HepG2 (cell line): ENCODE results near the gene ZNF428. TPM values are rescaled to one million over a fixed set of nuclear protein-coding genes. Genes with fewer than 3 reads are reported as not detected.

Experiments
- ELF1 ChIP-seq: sonication (generic); formaldehyde crosslinking; IDR thresholded peaks from 2 replicates; pipeline ENCODE4 v1.4.0; 2020; ENCODE audit warnings: missing genetic modification reagents
- FOXA1 ChIP-seq, 2 experiments: fragments of 450-650 bp in 1 of 2; sonication (generic) in 1 of 2; formaldehyde crosslinking in 1 of 2; IDR thresholded peaks; 2 replicates each; pipeline versions ENCODE4 v1.4.0 to v1.6.1; 2016 to 2020; ENCODE audit warnings: missing genetic modification reagents in 1 of 2
- KAT2B ChIP-seq: fragments of 150-350 bp; IDR thresholded peaks from 2 replicates; pipeline ENCODE4 v1.6.1; 2014; ENCODE audit warnings: low read depth, low read length, borderline replicate concordance
- NFKB2 ChIP-seq: sonication (generic); formaldehyde crosslinking; IDR thresholded peaks from 2 replicates; pipeline ENCODE4 v1.4.0; 2020; ENCODE audit warnings: missing genetic modification reagents, borderline replicate concordance
- RXRB ChIP-seq: IDR thresholded peaks from 2 replicates; pipeline ENCODE4 v1.6.1; 2016; ENCODE audit warnings: borderline replicate concordance, missing genetic modification reagents, missing compliant biosample characterization
- SMAD9 ChIP-seq: sonication (generic); formaldehyde crosslinking; IDR thresholded peaks from 2 replicates; pipeline ENCODE4 v1.5.1; 2020; ENCODE audit warnings: mild to moderate bottlenecking, missing genetic modification reagents
- ZNF292 ChIP-seq: sonication (generic); formaldehyde crosslinking; IDR thresholded peaks from 2 replicates; pipeline ENCODE4 v1.8.1; 2022; ENCODE audit warnings: mild to moderate bottlenecking, low read depth, missing genetic modification reagents, borderline replicate concordance
- ZNF605 ChIP-seq: sonication (generic); formaldehyde crosslinking; IDR thresholded peaks from 2 replicates; pipeline ENCODE4 v1.8.0; 2022; ENCODE audit warnings: mild to moderate bottlenecking, missing genetic modification reagents
- ZNF788 ChIP-seq: sonication (generic); formaldehyde crosslinking; IDR thresholded peaks from 2 replicates; pipeline ENCODE4 v1.5.0; 2020; ENCODE audit warnings: mild to moderate bottlenecking, missing genetic modification reagents, borderline replicate concordance
- polyA plus RNA-seq, 8 experiments: library from polyadenylated mRNA; depleted of rRNA in 3 of 8; stranded (reverse) in 7 of 8; unstranded in 1 of 8; fragments of >200 nt; fragmentation: Illumina TruSeq in 4 of 8; extraction: Trizol in 4 of 8; gene quantifications; 2 replicates each; pipeline versions ENCODE4 v1.2.1 to v1.2.3, GENCODE V29; 2011 to 2016; ENCODE audit warnings: low read depth in 4 of 8, missing spikeins in 1 of 8, mixed read lengths in 1 of 8; ENCODE audit not compliant: insufficient read depth in 1 of 8
- total RNA-seq, 5 experiments: library from RNA; depleted of rRNA; stranded (reverse); fragments of >200 nt; fragmentation: Illumina TruSeq; extraction: Trizol; gene quantifications; 2 replicates each; pipeline ENCODE4 v1.2.3, GENCODE V29; 2016; ENCODE audit warnings: low read depth in 1 of 5
- TF ChIP-seq, protein P1 (sequence below): sonication (generic); formaldehyde crosslinking; IDR thresholded peaks from 2 replicates; pipeline ENCODE4 v1.4.0; 2020; ENCODE audit warnings: missing genetic modification reagents
- TF ChIP-seq, protein P2 (sequence below): sonication (generic); formaldehyde crosslinking; IDR thresholded peaks from 2 replicates; pipeline ENCODE4 v1.4.0; 2020; ENCODE audit warnings: missing genetic modification reagents
- TF ChIP-seq, protein P3 (sequence below): IDR thresholded peaks from 2 replicates; pipeline ENCODE4 v1.6.1; 2016; ENCODE audit warnings: missing biosample characterization, missing genetic modification reagents, low read depth
- TF ChIP-seq, protein P4 (sequence below): sonication (generic); formaldehyde crosslinking; IDR thresholded peaks from 2 replicates; pipeline ENCODE4 v1.4.0; 2020; ENCODE audit warnings: missing genetic modification reagents, borderline replicate concordance
- TF ChIP-seq, protein P5 (sequence below): sonication (generic); formaldehyde crosslinking; IDR thresholded peaks from 2 replicates; pipeline ENCODE4 v1.4.0; 2020; ENCODE audit warnings: mild to moderate bottlenecking, missing genetic modification reagents, borderline replicate concordance
- TF ChIP-seq, protein P6 (sequence below): sonication (generic); formaldehyde crosslinking; conservative IDR thresholded peaks from 2 replicates; pipeline ENCODE4 v1.8.0; 2022; ENCODE audit warnings: mild to moderate bottlenecking, moderate library complexity, missing genetic modification reagents

ZNF428 gene
- total and polyA plus RNA-seq, 2 of the 13 experiments (the other 11 are each of a cell fraction or from before 2014, with no cell fraction given): 10.4 to 26.9 TPM

DNA sequence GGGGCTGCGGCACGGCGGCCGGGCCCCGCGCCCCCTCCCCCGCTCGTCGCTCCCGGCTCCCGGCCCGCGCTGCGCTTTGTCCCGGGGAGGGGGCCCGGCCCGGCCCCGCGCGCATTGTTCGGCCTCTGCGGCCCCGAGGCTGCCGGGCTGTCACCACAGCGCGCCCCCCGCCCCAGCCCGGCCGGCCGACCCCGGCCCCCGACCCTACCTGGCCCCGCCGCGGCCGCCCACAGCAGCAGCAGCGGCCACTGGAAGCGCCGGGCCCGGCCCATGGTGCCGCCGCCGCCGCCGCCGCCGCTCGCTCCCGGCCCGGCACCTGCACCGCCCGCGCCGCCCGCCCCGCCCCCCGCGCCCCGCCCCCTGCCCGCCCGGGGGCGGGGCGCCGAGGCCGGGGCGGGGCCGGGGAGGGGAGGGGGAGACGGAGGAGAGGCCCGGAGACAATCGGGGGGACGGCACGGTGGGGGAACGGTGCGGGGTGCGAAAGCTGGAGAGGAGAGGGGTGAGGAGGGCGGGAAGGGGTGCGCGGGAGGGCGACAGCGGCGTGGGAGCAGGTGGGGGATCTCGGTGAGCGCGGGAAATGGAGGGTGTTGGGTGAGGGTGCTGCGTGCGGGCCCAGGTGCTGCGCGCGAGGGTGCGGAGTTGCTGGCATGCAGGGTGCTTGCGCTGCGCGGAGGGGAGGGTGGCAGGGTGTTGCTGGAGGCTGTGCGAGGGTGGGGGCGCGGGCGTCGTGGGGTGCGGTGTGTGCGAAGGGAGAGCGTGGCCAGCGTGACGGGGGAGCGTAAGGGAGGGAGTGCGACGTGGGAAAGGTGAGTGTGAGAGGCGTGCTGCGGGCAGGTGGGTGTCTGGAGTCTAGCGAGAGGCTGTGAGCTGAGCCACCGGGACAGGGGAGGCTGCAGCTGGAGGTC lies 20.3 kb upstream of the ZNF428 start, which contains the start of gene CADM4 (continued):
- TF ChIP-seq NFKB2 (CRISPR knock-in tag) (peak; percentile 37; the same call in 1 of the 2 replicates), RXRB (CRISPR knock-in tag) (0 out of 2 replicates have a peak, but pooled peaks have one; percentile 17), SMAD9 (no peak), ZNF788 (CRISPR knock-in tag) (no peak; the same call in 1 of the 2 replicates), KAT2B (no peak), FOXA1 (IDR thresholded peaks at IDR 0.05) (no peak), FOXA1 (CRISPR knock-in tag; IDR thresholded peaks at IDR 0.05) (no peak), ELF1 (CRISPR knock-in tag) (no peak), ZNF605 (0 out of 2 replicates have a peak, but pooled peaks have one; percentile 25), ZNF292 (CRISPR knock-in tag) (0 out of 2 replicates have a peak, but pooled peaks have one; percentile 47)
- TF ChIP-seq, protein P1, sequence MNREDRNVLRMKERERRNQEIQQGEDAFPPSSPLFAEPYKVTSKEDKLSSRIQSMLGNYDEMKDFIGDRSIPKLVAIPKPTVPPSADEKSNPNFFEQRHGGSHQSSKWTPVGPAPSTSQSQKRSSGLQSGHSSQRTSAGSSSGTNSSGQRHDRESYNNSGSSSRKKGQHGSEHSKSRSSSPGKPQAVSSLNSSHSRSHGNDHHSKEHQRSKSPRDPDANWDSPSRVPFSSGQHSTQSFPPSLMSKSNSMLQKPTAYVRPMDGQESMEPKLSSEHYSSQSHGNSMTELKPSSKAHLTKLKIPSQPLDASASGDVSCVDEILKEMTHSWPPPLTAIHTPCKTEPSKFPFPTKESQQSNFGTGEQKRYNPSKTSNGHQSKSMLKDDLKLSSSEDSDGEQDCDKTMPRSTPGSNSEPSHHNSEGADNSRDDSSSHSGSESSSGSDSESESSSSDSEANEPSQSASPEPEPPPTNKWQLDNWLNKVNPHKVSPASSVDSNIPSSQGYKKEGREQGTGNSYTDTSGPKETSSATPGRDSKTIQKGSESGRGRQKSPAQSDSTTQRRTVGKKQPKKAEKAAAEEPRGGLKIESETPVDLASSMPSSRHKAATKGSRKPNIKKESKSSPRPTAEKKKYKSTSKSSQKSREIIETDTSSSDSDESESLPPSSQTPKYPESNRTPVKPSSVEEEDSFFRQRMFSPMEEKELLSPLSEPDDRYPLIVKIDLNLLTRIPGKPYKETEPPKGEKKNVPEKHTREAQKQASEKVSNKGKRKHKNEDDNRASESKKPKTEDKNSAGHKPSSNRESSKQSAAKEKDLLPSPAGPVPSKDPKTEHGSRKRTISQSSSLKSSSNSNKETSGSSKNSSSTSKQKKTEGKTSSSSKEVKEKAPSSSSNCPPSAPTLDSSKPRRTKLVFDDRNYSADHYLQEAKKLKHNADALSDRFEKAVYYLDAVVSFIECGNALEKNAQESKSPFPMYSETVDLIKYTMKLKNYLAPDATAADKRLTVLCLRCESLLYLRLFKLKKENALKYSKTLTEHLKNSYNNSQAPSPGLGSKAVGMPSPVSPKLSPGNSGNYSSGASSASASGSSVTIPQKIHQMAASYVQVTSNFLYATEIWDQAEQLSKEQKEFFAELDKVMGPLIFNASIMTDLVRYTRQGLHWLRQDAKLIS: no peak
- TF ChIP-seq, protein P2, sequence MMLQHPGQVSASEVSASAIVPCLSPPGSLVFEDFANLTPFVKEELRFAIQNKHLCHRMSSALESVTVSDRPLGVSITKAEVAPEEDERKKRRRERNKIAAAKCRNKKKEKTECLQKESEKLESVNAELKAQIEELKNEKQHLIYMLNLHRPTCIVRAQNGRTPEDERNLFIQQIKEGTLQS (CRISPR knock-in tag): no peak
- TF ChIP-seq, protein P3, sequence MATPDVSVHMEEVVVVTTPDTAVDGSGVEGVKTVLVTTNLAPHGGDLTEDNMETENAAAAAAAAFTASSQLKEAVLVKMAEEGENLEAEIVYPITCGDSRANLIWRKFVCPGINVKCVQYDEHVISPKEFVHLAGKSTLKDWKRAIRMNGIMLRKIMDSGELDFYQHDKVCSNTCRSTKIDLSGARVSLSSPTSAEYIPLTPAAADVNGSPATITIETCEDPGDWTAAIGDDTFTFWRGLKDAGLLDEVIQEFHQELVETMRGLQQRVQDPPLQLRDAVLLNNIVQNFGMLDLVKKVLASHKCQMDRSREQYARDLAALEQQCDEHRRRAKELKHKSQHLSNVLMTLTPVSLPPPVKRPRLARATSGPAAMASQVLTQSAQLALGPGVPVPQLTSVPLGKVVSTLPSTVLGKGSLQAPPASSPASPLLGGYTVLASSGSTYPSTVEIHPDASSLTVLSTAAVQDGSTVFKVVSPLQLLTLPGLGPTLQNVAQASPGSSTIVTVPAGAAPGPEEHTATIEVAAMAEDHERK (CRISPR knock-in tag): no peak
- TF ChIP-seq, protein P4, sequence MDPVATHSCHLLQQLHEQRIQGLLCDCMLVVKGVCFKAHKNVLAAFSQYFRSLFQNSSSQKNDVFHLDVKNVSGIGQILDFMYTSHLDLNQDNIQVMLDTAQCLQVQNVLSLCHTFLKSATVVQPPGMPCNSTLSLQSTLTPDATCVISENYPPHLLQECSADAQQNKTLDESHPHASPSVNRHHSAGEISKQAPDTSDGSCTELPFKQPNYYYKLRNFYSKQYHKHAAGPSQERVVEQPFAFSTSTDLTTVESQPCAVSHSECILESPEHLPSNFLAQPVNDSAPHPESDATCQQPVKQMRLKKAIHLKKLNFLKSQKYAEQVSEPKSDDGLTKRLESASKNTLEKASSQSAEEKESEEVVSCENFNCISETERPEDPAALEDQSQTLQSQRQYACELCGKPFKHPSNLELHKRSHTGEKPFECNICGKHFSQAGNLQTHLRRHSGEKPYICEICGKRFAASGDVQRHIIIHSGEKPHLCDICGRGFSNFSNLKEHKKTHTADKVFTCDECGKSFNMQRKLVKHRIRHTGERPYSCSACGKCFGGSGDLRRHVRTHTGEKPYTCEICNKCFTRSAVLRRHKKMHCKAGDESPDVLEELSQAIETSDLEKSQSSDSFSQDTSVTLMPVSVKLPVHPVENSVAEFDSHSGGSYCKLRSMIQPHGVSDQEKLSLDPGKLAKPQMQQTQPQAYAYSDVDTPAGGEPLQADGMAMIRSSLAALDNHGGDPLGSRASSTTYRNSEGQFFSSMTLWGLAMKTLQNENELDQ: no peak
- TF ChIP-seq, protein P5, sequence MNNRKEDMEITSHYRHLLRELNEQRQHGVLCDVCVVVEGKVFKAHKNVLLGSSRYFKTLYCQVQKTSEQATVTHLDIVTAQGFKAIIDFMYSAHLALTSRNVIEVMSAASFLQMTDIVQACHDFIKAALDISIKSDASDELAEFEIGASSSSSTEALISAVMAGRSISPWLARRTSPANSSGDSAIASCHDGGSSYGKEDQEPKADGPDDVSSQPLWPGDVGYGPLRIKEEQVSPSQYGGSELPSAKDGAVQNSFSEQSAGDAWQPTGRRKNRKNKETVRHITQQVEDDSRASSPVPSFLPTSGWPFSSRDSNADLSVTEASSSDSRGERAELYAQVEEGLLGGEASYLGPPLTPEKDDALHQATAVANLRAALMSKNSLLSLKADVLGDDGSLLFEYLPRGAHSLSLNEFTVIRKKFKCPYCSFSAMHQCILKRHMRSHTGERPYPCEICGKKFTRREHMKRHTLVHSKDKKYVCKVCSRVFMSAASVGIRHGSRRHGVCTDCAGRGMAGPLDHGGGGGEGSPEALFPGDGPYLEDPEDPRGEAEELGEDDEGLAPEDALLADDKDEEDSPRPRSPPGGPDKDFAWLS (CRISPR knock-in tag): no peak
- TF ChIP-seq, protein P6, sequence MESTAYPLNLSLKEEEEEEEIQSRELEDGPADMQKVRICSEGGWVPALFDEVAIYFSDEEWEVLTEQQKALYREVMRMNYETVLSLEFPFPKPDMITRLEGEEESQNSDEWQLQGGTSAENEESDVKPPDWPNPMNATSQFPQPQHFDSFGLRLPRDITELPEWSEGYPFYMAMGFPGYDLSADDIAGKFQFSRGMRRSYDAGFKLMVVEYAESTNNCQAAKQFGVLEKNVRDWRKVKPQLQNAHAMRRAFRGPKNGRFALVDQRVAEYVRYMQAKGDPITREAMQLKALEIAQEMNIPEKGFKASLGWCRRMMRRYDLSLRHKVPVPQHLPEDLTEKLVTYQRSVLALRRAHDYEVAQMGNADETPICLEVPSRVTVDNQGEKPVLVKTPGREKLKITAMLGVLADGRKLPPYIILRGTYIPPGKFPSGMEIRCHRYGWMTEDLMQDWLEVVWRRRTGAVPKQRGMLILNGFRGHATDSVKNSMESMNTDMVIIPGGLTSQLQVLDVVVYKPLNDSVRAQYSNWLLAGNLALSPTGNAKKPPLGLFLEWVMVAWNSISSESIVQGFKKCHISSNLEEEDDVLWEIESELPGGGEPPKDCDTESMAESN (CRISPR knock-in tag): peak; percentile 75; the same call in 1 of the 2 replicates
